ENCODE results near the gene RLN3. TPM values are rescaled to one million over a fixed set of nuclear protein-coding genes. Genes with fewer than 3 reads are reported as not detected.

Gene RLN3
- total and polyA plus RNA-seq, 9 of the 15 experiments (the other 6 are each of a cell fraction or from before 2014, with no cell fraction given): 0.31 to 1.2 (median 0.71) TPM; not detected in 6

- peak; percentile 45 for TF ChIP-seq ZBTB40 (IDR thresholded peaks at IDR 0.05)
- no peak for TF ChIP-seq ZBTB40 (CRISPR knock-in tag; IDR thresholded peaks at IDR 0.05)
- no peak for TF ChIP-seq ZNF395 (CRISPR knock-in tag; IDR thresholded peaks at IDR 0.05)
- no peak for TF ChIP-seq NCOA4 (IDR thresholded peaks at IDR 0.05; ENCODE audit: partially characterized antibody)
- peak; percentile 32; the same call in 1 of the 2 replicates for TF ChIP-seq GATAD2B (IDR thresholded peaks at IDR 0.05; ENCODE audit: borderline replicate concordance)
- TF ChIP-seq ZFP1 (CRISPR knock-in tag; IDR thresholded peaks at IDR 0.05): no peak
- TF ChIP-seq ADNP (tag; IDR thresholded peaks at IDR 0.05): peak; percentile 33
- no peak for TF ChIP-seq ZNF124 (CRISPR knock-in tag; IDR thresholded peaks at IDR 0.05)
- no peak for TF ChIP-seq UBTF (IDR thresholded peaks at IDR 0.05; ENCODE audit: borderline replicate concordance in 1 of 2, low read depth in 2 of 2, low read length in 2 of 2)
- TF ChIP-seq ZNF280A (IDR thresholded peaks at IDR 0.05; ENCODE audit: low read depth, partially characterized antibody): no peak
- TF ChIP-seq ATF7 (IDR thresholded peaks at IDR 0.05): peak; percentile 34; the same call in 1 of the 2 replicates
- TF ChIP-seq TBP (optimal IDR thresholded peaks at IDR 0.05; ENCODE audit: low read depth, low read length): peak; percentile 16
Measured at GRCh38 chr19:14023404-14024235, 4.3 kb upstream of the RLN3 start (continued).

Data from K562 (cell line).